ENCODE measurements around the gene ARHGAP5. TPM values are rescaled to one million over a fixed set of nuclear protein-coding genes. Genes with fewer than 3 reads are reported as not detected.

Gene ARHGAP5
- total RNA-seq, 1 experiment from 2014 or later, result 100 TPM

GRCh38 chr14:32104308-32104707, 27.2 kb downstream of the ARHGAP5 start:
- no peaks in the 10 kb centered on the region for H3K9me3 Mint-ChIP-seq (ENCODE audit: unreplicated experiment)
- H3K27me3 Mint-ChIP-seq (ENCODE audit: insufficient read depth, unreplicated experiment), result no peaks in the 10 kb centered on the region
- H3K4me3 Mint-ChIP-seq (ENCODE audit: unreplicated experiment), result no peak overlapping the region
- no peak for TF ChIP-seq CTCF (IDR thresholded peaks at IDR 0.05; ENCODE audit: unreplicated experiment)
- no peak for DNase-seq (ENCODE audit: unreplicated experiment)
- H3K36me3 Mint-ChIP-seq (ENCODE audit: insufficient read depth, unreplicated experiment), result peaks cover 24% of the 10 kb centered on the region
- intact Hi-C loops (cut with micrococcal nuclease), result no loop called here
- H3K4me1 Mint-ChIP-seq (ENCODE audit: insufficient read depth, unreplicated experiment), result no peaks in the 10 kb centered on the region
- no peak overlapping the region for H3K27ac Mint-ChIP-seq (ENCODE audit: low read depth, unreplicated experiment)
- POLR2A ChIA-PET, result no interaction called here
- BruUV-seq (replicated peaks), result no TSS peak
- CTCF ChIA-PET, result no interaction called here

GRCh38 chr14:32104803-32105202, 27.7 kb downstream of the ARHGAP5 start:
- no peaks in the 10 kb centered on the region for H3K9me3 Mint-ChIP-seq (ENCODE audit: unreplicated experiment)
- intact Hi-C loops (cut with micrococcal nuclease), result no loop called here
- no peak overlapping the region for H3K4me3 Mint-ChIP-seq (ENCODE audit: unreplicated experiment)
- no peak for TF ChIP-seq CTCF (IDR thresholded peaks at IDR 0.05; ENCODE audit: unreplicated experiment)
- peaks cover 24% of the 10 kb centered on the region for H3K36me3 Mint-ChIP-seq (ENCODE audit: insufficient read depth, unreplicated experiment)
- H3K27me3 Mint-ChIP-seq (ENCODE audit: insufficient read depth, unreplicated experiment), result no peaks in the 10 kb centered on the region
- BruUV-seq (replicated peaks), result no TSS peak
- no peak overlapping the region for H3K27ac Mint-ChIP-seq (ENCODE audit: low read depth, unreplicated experiment)
- POLR2A ChIA-PET, result no interaction called here
- H3K4me1 Mint-ChIP-seq (ENCODE audit: insufficient read depth, unreplicated experiment), result peaks cover 1% of the 10 kb centered on the region
- CTCF ChIA-PET, result interaction anchor here (1.0 kb wide), 1 partner anchor 148 kb away, joined by 3 read pairs; no protein-coding TSS in a partner anchor
- DNase-seq (ENCODE audit: unreplicated experiment), result no peak

GRCh38 chr14:32109676-32110547, 32.8 kb downstream of the ARHGAP5 start:
- peaks cover 29% of the 10 kb centered on the region for H3K36me3 Mint-ChIP-seq (ENCODE audit: insufficient read depth, unreplicated experiment)
- no TSS peak for BruUV-seq (replicated peaks)
- TF ChIP-seq CTCF (IDR thresholded peaks at IDR 0.05; ENCODE audit: unreplicated experiment), result no peak
- POLR2A ChIA-PET, result interaction anchor here (0.6 to 1.5 kb wide), 7 partner anchors 24 to 450 kb away, joined by 3 to 4 read pairs (median 3); partner anchors contain the start of gene ARHGAP5
- CTCF ChIA-PET, result interaction anchor here (0.6 to 1.4 kb wide), 3 partner anchors 36 to 185 kb away, joined by 3 to 4 read pairs (median 3); no protein-coding TSS in a partner anchor
- H3K4me3 Mint-ChIP-seq (ENCODE audit: unreplicated experiment), result no peak overlapping the region
- H3K27me3 Mint-ChIP-seq (ENCODE audit: insufficient read depth, unreplicated experiment), result no peaks in the 10 kb centered on the region
- DNase-seq (ENCODE audit: unreplicated experiment), result no peak
- H3K4me1 Mint-ChIP-seq (ENCODE audit: insufficient read depth, unreplicated experiment), result peaks cover 15% of the 10 kb centered on the region
- H3K27ac Mint-ChIP-seq (ENCODE audit: low read depth, unreplicated experiment), result no peak overlapping the region
- no peaks in the 10 kb centered on the region for H3K9me3 Mint-ChIP-seq (ENCODE audit: unreplicated experiment)
- intact Hi-C loops (cut with micrococcal nuclease), result loop anchor here (10.0 kb wide), 1 partner anchor 685 kb away; the partner anchor contains the start of gene HEATR5A

- H3K27ac Mint-ChIP-seq (ENCODE audit: low read depth, unreplicated experiment), result no peak overlapping the region
- POLR2A ChIA-PET, result interaction anchor here (0.6 to 1.5 kb wide), 4 partner anchors 25 to 449 kb away, joined by 3 to 4 read pairs (median 3); partner anchors contain the start of gene ARHGAP5
These were observed 33.4 kb downstream of the ARHGAP5 start for GRCh38 chr14:32110548-32110896.

More at GRCh38 chr14:32110548-32110896, 33.4 kb downstream of the ARHGAP5 start:
- Mint-ChIP-seq H3K9me3 (ENCODE audit: unreplicated experiment) (no peaks in the 10 kb centered on the region), H3K4me3 (ENCODE audit: unreplicated experiment) (no peak overlapping the region), H3K36me3 (ENCODE audit: insufficient read depth, unreplicated experiment) (peaks cover 35% of the 10 kb centered on the region), H3K4me1 (ENCODE audit: insufficient read depth, unreplicated experiment) (peaks cover 15% of the 10 kb centered on the region), H3K27me3 (ENCODE audit: insufficient read depth, unreplicated experiment) (no peaks in the 10 kb centered on the region)
- DNase-seq (ENCODE audit: unreplicated experiment), result no peak
- intact Hi-C loops (cut with micrococcal nuclease), result loop anchor here (10.0 kb wide), 1 partner anchor 686 kb away; the partner anchor contains the start of gene HEATR5A
- CTCF ChIA-PET, result interaction anchor here (0.9 to 1.4 kb wide), 2 partner anchors 37 to 141 kb away, joined by 3 to 4 read pairs; no protein-coding TSS in a partner anchor
- no peak for TF ChIP-seq CTCF (IDR thresholded peaks at IDR 0.05; ENCODE audit: unreplicated experiment)
- BruUV-seq (replicated peaks), result no TSS peak
